Measurements from ENCODE around the gene RNGTT.
"Not testable (repeated sequence)": the region's sequence is repeated elsewhere in the genome, so short reads cannot be mapped to it uniquely, and the experiment has no call there.

The RNGTT gene

GRCh38 chr6:88963139-88964090 is at the start of gene RNGTT:
RNGTT (minus strand) TSS chr6:88963618; CDS start chr6:88963409, 209 bp downstream.
- DNase-seq = peak; percentile 98

- no peak for DNase-seq
Measured at GRCh38 chr6:89011436-89011835, 48.0 kb upstream of the RNGTT start.

GRCh38 chr6:89010825-89011224 is 47.4 kb upstream of the RNGTT start:
- no peak for DNase-seq

- DNase-seq = no peak
Measured at GRCh38 chr6:89009624-89010059, 46.2 kb upstream of the RNGTT start.

- no peak for DNase-seq
Measured at GRCh38 chr6:89008815-89009374, 45.5 kb upstream of the RNGTT start.

- no peak for DNase-seq
Measured at GRCh38 chr6:89008001-89008814, 44.8 kb upstream of the RNGTT start.

GRCh38 chr6:89007209-89008000 is 44.0 kb upstream of the RNGTT start:
- no peak for DNase-seq

GRCh38 chr6:89002523-89002922 is 39.1 kb upstream of the RNGTT start:
- DNase-seq = no peak

- DNase-seq = no peak
Measured at GRCh38 chr6:88997327-88997726, 33.9 kb upstream of the RNGTT start.

GRCh38 chr6:88992741-88993552 is 29.5 kb upstream of the RNGTT start:
- DNase-seq = no peak

- DNase-seq = no peak
Measured at GRCh38 chr6:88989215-88989614, 25.8 kb upstream of the RNGTT start.

- DNase-seq = no peak
Measured at GRCh38 chr6:88987922-88988321, 24.5 kb upstream of the RNGTT start.

GRCh38 chr6:88985901-88986300 is 22.5 kb upstream of the RNGTT start:
- no peak for DNase-seq

- no peak for DNase-seq
Measured at GRCh38 chr6:88984606-88985005, 21.2 kb upstream of the RNGTT start.

- DNase-seq = no peak
Measured at GRCh38 chr6:88984152-88984551, 20.7 kb upstream of the RNGTT start.

GRCh38 chr6:88983532-88983931 is 20.1 kb upstream of the RNGTT start:
- DNase-seq = no peak

- DNase-seq = not testable (repeated sequence)
Measured at GRCh38 chr6:88983129-88983528, 19.7 kb upstream of the RNGTT start.

- DNase-seq = peak; percentile 15
Measured at GRCh38 chr6:88982720-88983119, 19.3 kb upstream of the RNGTT start.

GRCh38 chr6:88975369-88975768 is 12.0 kb upstream of the RNGTT start:
- no peak for DNase-seq

GRCh38 chr6:88972504-88973423 is 9.3 kb upstream of the RNGTT start:
- DNase-seq = no peak

- no peak for DNase-seq
Measured at GRCh38 chr6:88970301-88970700, 6.9 kb upstream of the RNGTT start.

Data from NK-92 treated with Interleukin-12 subunit alpha and Interleukin-12 subunit beta, amount 100 ng/mL, for 24 hours (cell line).